Panc1 (cell line): Measurements from ENCODE around the gene GATD1. TPM values are rescaled to one million over a fixed set of nuclear protein-coding genes. Genes with fewer than 3 reads are reported as not detected.

ENCODE experiments used
- ATAC-seq: fragments of 200-7000 bp; cut with Tn5 transposase; 2 replicates; pipeline ENCODE4 v1.9.1; 2020; ENCODE audit warnings: mild to moderate bottlenecking, moderate library complexity
- BruUV-seq: library from RNA; stranded (reverse); fragments of 400-500 nt; replicated peaks from 2 replicates; lab custom pipeline; 2021; lab: Mats Ljungman, UMichigan
- CTCF ChIA-PET: fragments of 300-600 bp; sonication (Branson Sonifier 250); formaldehyde crosslinking; loops from one replicate; lab custom pipeline; 2022; ENCODE audit warnings: antibody characterized with exemption; lab: Charles Lee
- POLR2A ChIA-PET: fragments of 300-600 bp; sonication (Branson Sonifier 250); formaldehyde crosslinking; loops from one replicate; lab custom pipeline; 2022; ENCODE audit warnings: antibody characterized with exemption; lab: Charles Lee
- DNase-seq: peaks from one replicate; pipeline ENCODE4 v3.0.0-alpha.2; 2010; ENCODE audit warnings: low read depth, low spot score
- H3K27ac ChIP-seq: 2 replicates; pipeline ENCODE4 v1.5.1; 2011; ENCODE audit warnings: mild to moderate bottlenecking, low read length, inconsistent platforms
- H3K27me3 ChIP-seq: fragments of 200-500 bp; sonication (Bioruptor generic); 2 replicates; pipeline ENCODE4 v1.6.0; 2014; ENCODE audit warnings: low read length, inconsistent platforms; ENCODE audit not compliant: control insufficient read depth, insufficient read depth
- H3K36me3 ChIP-seq: fragments of 200-500 bp; sonication (Bioruptor generic); 2 replicates; pipeline ENCODE4 v1.5.1; 2014; ENCODE audit warnings: inconsistent platforms, mild to moderate bottlenecking, low read length, moderate library complexity; ENCODE audit not compliant: control insufficient read depth, insufficient read depth
- H3K4me1 ChIP-seq: 2 replicates; pipeline ENCODE4 v1.5.1; 2011; ENCODE audit warnings: inconsistent platforms, mild to moderate bottlenecking, low read length, moderate library complexity; ENCODE audit not compliant: control insufficient read depth, insufficient read depth
- H3K4me3 ChIP-seq, 2 experiments: 2 replicates each; pipeline ENCODE4 v1.5.1; 2011 to 2012; ENCODE audit warnings: low read depth in 2 of 2, low read length in 2 of 2, mild to moderate bottlenecking in 2 of 2, inconsistent platforms in 1 of 2, moderate library complexity in 1 of 2
- H3K9me3 ChIP-seq: fragments of 200-500 bp; sonication (Bioruptor generic); 2 replicates; pipeline ENCODE4 v1.5.1; 2014; ENCODE audit warnings: low read depth, mild to moderate bottlenecking, inconsistent platforms, low read length, moderate library complexity; ENCODE audit not compliant: control insufficient read depth, insufficient read depth
- POLR2AphosphoS5 ChIP-seq: IDR thresholded peaks from 2 replicates; pipeline ENCODE4 v1.6.1; 2012; ENCODE audit warnings: mild to moderate bottlenecking, low read depth, low read length, moderate library complexity
- SIN3A ChIP-seq: IDR thresholded peaks from 2 replicates; pipeline ENCODE4 v1.6.1; 2012; ENCODE audit warnings: low read depth, mild to moderate bottlenecking, low read length, moderate library complexity, borderline replicate concordance; ENCODE audit not compliant: insufficient read depth
- TCF7L2 ChIP-seq: IDR thresholded peaks from 2 replicates; pipeline ENCODE4 v1.6.1; 2011; ENCODE audit warnings: mild to moderate bottlenecking, low read depth, low read length, inconsistent platforms
- in situ Hi-C: cut with HindIII; loops from 2 replicates; pipeline ENCODE4 v1.10.0; 2016; ENCODE audit warnings: low sequenced_read_pairs, low pct_unique_long_range_greater_than_20kb
- intact Hi-C: fragments of 100-400 bp; cut with micrococcal nuclease; formaldehyde crosslinking; loops from one replicate; pipeline ENCODE4 v1.10.0; 2022; ENCODE audit not compliant: unreplicated experiment
- total RNA-seq: library from RNA; stranded (reverse); gene quantifications from one replicate; pipeline ENCODE4 v1.2.1, GENCODE V29; 2021; ENCODE audit not compliant: unreplicated experiment
- TF ChIP-seq, protein P1 (sequence below), 2 experiments: IDR thresholded peaks; 2 replicates each; pipeline ENCODE4 v1.6.1; 2011 to 2012; ENCODE audit warnings: low read depth in 2 of 2, control low read depth in 1 of 2, low read length in 1 of 2, mild to moderate bottlenecking in 1 of 2, moderate library complexity in 1 of 2; ENCODE audit not compliant: insufficient read depth in 1 of 2
- TF ChIP-seq, protein P2 (sequence below): fragments of 450-650 bp; IDR thresholded peaks from 2 replicates; pipeline ENCODE4 v1.5.1; 2017; ENCODE audit warnings: mild to moderate bottlenecking

GATD1 gene
- total RNA-seq, 1 experiment from 2014 or later, result 229 TPM

DNA sequence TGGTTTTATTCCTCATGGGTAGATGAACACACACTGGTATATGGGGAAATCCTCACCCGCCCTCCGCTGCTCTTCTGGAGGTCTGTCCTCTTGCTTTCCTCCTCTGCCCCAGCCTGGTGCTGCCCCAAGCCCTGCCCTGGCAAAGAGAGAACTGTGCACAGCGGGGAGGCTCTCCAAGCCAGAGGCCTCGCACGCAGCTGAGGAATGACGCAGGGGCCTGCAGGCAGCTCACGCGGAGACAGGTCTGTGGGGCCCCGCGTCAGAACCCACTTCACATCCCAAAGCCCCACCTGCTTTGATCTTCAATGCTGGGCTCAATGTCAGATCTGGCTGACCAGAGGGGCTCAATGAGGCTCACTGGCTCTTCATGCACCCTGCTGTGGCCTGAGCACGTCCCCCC, 10.0 kb downstream of the GATD1 start:
- TF ChIP-seq TCF7L2 (0 out of 2 replicates have a peak, but pooled peaks have one; percentile 34), POLR2AphosphoS5 (no peak; the same call in 1 of the 2 replicates), SIN3A (no peak)
- TF ChIP-seq, protein P1, sequence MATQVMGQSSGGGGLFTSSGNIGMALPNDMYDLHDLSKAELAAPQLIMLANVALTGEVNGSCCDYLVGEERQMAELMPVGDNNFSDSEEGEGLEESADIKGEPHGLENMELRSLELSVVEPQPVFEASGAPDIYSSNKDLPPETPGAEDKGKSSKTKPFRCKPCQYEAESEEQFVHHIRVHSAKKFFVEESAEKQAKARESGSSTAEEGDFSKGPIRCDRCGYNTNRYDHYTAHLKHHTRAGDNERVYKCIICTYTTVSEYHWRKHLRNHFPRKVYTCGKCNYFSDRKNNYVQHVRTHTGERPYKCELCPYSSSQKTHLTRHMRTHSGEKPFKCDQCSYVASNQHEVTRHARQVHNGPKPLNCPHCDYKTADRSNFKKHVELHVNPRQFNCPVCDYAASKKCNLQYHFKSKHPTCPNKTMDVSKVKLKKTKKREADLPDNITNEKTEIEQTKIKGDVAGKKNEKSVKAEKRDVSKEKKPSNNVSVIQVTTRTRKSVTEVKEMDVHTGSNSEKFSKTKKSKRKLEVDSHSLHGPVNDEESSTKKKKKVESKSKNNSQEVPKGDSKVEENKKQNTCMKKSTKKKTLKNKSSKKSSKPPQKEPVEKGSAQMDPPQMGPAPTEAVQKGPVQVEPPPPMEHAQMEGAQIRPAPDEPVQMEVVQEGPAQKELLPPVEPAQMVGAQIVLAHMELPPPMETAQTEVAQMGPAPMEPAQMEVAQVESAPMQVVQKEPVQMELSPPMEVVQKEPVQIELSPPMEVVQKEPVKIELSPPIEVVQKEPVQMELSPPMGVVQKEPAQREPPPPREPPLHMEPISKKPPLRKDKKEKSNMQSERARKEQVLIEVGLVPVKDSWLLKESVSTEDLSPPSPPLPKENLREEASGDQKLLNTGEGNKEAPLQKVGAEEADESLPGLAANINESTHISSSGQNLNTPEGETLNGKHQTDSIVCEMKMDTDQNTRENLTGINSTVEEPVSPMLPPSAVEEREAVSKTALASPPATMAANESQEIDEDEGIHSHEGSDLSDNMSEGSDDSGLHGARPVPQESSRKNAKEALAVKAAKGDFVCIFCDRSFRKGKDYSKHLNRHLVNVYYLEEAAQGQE (IDR thresholded peaks at IDR 0.05; ENCODE audit: insufficient read depth in 1 of 2, low read depth in 2 of 2, low read length in 1 of 2), result no peak
- TF ChIP-seq, protein P2, sequence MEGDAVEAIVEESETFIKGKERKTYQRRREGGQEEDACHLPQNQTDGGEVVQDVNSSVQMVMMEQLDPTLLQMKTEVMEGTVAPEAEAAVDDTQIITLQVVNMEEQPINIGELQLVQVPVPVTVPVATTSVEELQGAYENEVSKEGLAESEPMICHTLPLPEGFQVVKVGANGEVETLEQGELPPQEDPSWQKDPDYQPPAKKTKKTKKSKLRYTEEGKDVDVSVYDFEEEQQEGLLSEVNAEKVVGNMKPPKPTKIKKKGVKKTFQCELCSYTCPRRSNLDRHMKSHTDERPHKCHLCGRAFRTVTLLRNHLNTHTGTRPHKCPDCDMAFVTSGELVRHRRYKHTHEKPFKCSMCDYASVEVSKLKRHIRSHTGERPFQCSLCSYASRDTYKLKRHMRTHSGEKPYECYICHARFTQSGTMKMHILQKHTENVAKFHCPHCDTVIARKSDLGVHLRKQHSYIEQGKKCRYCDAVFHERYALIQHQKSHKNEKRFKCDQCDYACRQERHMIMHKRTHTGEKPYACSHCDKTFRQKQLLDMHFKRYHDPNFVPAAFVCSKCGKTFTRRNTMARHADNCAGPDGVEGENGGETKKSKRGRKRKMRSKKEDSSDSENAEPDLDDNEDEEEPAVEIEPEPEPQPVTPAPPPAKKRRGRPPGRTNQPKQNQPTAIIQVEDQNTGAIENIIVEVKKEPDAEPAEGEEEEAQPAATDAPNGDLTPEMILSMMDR, result no peak
- Histone ChIP-seq H3K27me3 (no peaks in the 10 kb centered on the region), H3K4me1 (peaks cover 27% of the 10 kb centered on the region), H3K4me3 (no peak overlapping the region), H3K27ac (no peak overlapping the region), H3K9me3 (no peaks in the 10 kb centered on the region), H3K36me3 (peaks cover 6% of the 10 kb centered on the region; the same call in 1 of the 2 replicates)
- CTCF ChIA-PET, result no interaction called here
- in situ Hi-C loops, result no loop called here
- DNase-seq, result no peak
- POLR2A ChIA-PET, result no interaction called here
- intact Hi-C loops, result no loop called here
- TSS peak; percentile 84 for BruUV-seq
- ATAC-seq, result no peak

DNA sequence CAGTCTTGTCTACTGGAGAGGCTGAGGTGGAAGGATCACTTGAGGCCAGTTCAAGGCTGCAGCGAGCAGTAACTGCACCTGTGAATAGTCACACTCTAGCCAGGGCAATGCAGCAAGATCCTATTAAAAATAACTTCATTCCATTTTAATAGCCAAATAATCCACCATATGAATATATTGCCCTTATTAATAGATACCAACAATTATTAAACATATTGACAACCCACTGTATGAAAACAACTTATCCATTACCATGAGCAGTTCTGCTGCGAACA, 10.4 kb downstream of the GATD1 start:
- Histone ChIP-seq H3K4me1 (peaks cover 28% of the 10 kb centered on the region), H3K27me3 (no peaks in the 10 kb centered on the region), H3K27ac (0 out of 2 replicates have a peak overlapping the region, but pooled peaks have one; percentile 39), H3K9me3 (no peaks in the 10 kb centered on the region), H3K36me3 (peaks cover 6% of the 10 kb centered on the region; the same call in 1 of the 2 replicates), H3K4me3 (no peak overlapping the region)
- in situ Hi-C loops (no loop called here), intact Hi-C loops (no loop called here)
- TF ChIP-seq SIN3A (no peak), POLR2AphosphoS5 (no peak), TCF7L2 (no peak)
- TF ChIP-seq, protein P1 (IDR thresholded peaks at IDR 0.05; ENCODE audit: insufficient read depth in 1 of 2, low read depth in 2 of 2, low read length in 1 of 2), result no peak
- TF ChIP-seq, protein P2, result no peak
- ATAC-seq (no peak), DNase-seq (no peak)
- POLR2A ChIA-PET, result no interaction called here
- no TSS peak for BruUV-seq
- CTCF ChIA-PET, result interaction anchor here (1.2 kb wide), 1 partner anchor 62 kb away, joined by 5 read pairs; no protein-coding TSS in a partner anchor
